Measurements from ENCODE around the gene CA11. TPM values are rescaled to one million over a fixed set of nuclear protein-coding genes. Genes with fewer than 3 reads are reported as not detected.

The CA11 gene
- total RNA-seq, result 1.1 and 3.2 TPM in 2 replicates

GRCh38 chr19:48646001-48646721 is at the start of gene CA11:
Gene CA11 (minus strand): TSS chr19:48646187. CDS start chr19:48645632, 555 bp downstream.

GRCh38 chr19:48672994-48673393 is 27.0 kb upstream of the CA11 start, which contains the start of gene NTN5:
Gene NTN5 (minus strand): TSS chr19:48673017. CDS start chr19:48670986, 2,031 bp downstream.

DNA sequence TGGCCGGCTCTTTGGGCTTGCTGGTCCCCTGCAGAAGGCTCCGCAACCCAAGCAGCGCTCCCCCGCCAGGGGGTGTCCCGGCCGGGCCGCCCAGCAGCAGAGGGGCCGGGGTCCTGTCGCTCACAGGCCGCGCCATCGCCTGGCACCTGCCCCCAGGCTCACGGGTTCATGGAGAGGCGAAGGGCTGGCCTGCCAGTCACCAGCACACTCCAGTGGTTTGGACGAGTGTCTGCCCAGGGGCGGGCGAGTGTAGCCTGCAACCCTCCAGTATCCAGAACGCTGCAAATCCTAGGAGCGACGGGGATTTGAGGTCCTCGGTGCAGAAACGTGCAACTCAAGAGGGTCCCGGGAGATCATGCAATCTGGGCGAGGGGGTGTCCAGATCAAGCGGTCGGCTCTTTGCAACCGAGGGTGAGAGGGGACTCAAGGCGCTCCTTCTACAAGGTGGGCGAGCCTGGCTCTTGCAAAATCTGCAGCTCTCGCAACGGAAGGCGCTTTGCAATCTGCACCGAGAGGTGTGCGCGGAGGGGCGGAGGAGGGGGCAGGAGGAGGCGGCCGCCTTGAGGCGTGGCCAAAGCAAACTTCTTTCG is 9.0 kb downstream of the CA11 start, which contains the start of gene DBP:
DBP (minus strand) TSS at position 521 of the 590 bp plus-strand sequence; CDS start at position 136, 385 bp downstream.

DNA sequence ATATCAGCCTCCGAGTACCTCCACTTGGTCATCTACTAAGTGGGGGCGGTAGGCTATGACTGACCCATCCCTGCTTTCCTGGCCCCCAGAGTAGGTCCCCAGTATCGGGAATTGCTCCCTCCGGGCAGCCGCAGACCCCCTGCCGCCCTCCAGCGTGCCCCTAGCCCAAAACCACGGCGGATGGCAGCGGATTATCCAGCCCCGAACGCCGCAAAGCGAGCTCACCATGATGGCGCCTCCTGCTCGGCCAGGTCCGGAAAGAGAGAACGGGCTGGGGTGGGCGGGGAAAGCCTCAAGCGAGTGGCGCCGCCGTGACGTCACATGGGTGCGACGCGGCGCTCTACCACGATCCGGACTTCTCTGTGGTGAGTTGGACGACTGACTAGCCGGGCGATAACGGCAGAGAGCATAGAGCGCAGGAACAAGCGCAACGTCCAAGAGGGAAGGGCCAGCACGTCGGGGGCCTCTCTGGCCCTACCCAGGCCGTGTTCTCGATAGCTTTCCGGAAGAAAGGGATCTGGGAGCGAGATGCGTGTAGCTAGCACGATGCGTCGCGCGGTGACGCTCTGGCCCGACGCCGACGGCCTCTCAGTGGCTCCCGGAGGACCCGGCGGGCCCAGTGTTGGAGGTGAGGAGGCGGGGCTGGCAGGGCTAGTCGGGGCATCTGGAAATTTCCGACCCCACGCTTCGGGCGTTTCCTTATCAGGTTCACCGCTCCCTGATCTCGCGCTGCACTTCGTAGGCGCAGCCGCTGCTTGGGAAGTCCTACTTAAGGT is 26.9 kb downstream of the CA11 start, which contains the start of the genes RPL18 and SPHK2:
RPL18 (minus strand) TSS at position 263 of the 776 bp plus-strand sequence; CDS start at position 228, 35 bp downstream.
SPHK2 (plus strand) TSS at position 591 of the 776 bp plus-strand sequence. CDS start 1,009 bp downstream, outside the sequence.

DNA sequence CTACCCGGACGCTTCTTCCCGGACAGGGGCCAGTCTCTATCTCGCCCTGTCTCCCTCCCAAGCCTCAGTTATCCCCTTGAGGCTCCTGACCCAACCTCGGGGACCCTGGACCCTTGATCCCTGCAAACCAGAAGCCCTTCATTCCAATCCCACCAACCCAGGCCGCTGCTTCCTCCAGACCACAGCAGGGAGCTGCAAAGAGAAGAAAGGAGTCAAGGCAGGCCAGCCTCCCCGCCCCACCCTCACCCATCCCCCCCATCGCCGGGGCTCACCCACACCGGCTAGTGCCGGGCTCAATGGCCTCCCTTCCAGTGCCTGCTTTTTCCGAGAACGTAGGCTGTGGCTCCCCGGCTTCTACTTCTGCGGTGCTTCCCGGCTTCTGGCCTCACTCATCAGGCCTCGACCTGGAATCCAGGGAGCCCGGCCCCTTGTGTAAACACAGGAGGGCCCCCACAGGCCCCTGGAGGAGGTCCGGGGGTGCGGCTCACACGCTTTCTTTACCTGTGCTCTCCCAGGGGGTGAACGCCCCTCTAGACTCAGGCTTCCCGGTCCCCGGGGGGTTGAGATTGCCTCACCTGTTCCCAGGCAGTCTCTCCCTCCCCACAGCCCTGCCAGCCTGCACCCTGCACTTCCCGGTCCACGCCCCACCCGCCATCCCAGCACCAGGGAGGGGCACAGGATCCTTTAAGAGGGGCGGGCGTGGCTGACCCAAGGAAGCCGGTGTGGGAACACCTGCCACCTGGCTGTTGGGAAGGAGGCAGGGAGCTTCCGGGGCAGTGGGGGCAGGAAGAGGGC is 31.4 kb downstream of the CA11 start, which contains the start of gene FAM83E:
FAM83E (minus strand) TSS at position 641 of the 795 bp plus-strand sequence. CDS start 1,704 bp downstream, outside the sequence.

GRCh38 chr19:48606463-48607358 is 39.3 kb downstream of the CA11 start, which contains the start of gene SPACA4:
Gene SPACA4 (plus strand): TSS chr19:48606742. CDS start chr19:48606979, 237 bp downstream.

Other genes starting within 250 kb of the CA11 start
- 41.5 and 42.6 TPM in 2 replicates for gene GRWD1, start 200.2 kb downstream of the CA11 start, total RNA-seq
- gene KCNJ14, start 190.6 kb downstream of the CA11 start, total RNA-seq, result 0.36 and 0.49 TPM in 2 replicates
- 30.6 and 35.6 TPM in 2 replicates for gene CYTH2, start 176.8 kb downstream of the CA11 start, total RNA-seq
- gene LMTK3, start 134.4 kb downstream of the CA11 start, total RNA-seq, result 0.49 TPM in 1 of 2 replicates, not detected in the other
- not detected in 2 replicates for gene SULT2B1, start 94.0 kb downstream of the CA11 start, total RNA-seq
- gene SPACA4, start 39.4 kb downstream of the CA11 start, total RNA-seq, result not detected in 2 replicates
- gene FAM83E, start 31.1 kb downstream of the CA11 start, total RNA-seq, result 0.32 TPM in 1 of 2 replicates, not detected in the other
- gene RPL18, start 27.0 kb downstream of the CA11 start, total RNA-seq, result 2,406 and 2,632 TPM in 2 replicates
- gene SPHK2, start 26.7 kb downstream of the CA11 start, total RNA-seq, result 8.3 and 13.4 TPM in 2 replicates
- 1.3 and 3.6 TPM in 2 replicates for gene DBP, start 8.8 kb downstream of the CA11 start, total RNA-seq
- gene NTN5, start 26.8 kb upstream of the CA11 start, total RNA-seq, result not detected in 2 replicates
- gene FUT2, start 49.8 kb upstream of the CA11 start, total RNA-seq, result not detected in 2 replicates
- 0.32 and 0.72 TPM in 2 replicates for gene MAMSTR, start 73.5 kb upstream of the CA11 start, total RNA-seq
- gene RASIP1, start 94.4 kb upstream of the CA11 start, total RNA-seq, result 2.2 and 3.4 TPM in 2 replicates
- gene IZUMO1, start 100.7 kb upstream of the CA11 start, total RNA-seq, result not detected in 2 replicates
- gene FUT1, start 106.5 kb upstream of the CA11 start, total RNA-seq, result 0.32 and 1.1 TPM in 2 replicates
- not detected in 2 replicates for gene FGF21, start 109.3 kb upstream of the CA11 start, total RNA-seq
- gene BCAT2, start 164.8 kb upstream of the CA11 start, total RNA-seq, result 50.5 and 82.1 TPM in 2 replicates
- gene HSD17B14, start 190.3 kb upstream of the CA11 start, total RNA-seq, result 0.49 and 1.8 TPM in 2 replicates
- 9.7 and 28.4 TPM in 2 replicates for gene PLEKHA4, start 222.4 kb upstream of the CA11 start, total RNA-seq
- gene PPP1R15A, start 226.2 kb upstream of the CA11 start, total RNA-seq, result 51.0 and 87.6 TPM in 2 replicates